Liver (tissue), 9 donors: ENCODE measurements around the gene PTGES. TPM values are rescaled to one million over a fixed set of nuclear protein-coding genes. Genes with fewer than 3 reads are reported as not detected.
"Not testable (repeated sequence)": the region's sequence is repeated elsewhere in the genome, so short reads cannot be mapped to it uniquely, and the experiment has no call there.

Source experiments
- DNase-seq: peaks from one replicate; pipeline ENCODE4 v3.0.0-alpha.2; 2017; ENCODE audit warnings: low spot score
- H3K27ac ChIP-seq, 2 donors: one replicate each; pipeline ENCODE4 v1.7.0; 2013; ENCODE audit warnings: inconsistent platforms in 2 of 2, low read length in 2 of 2, control low read depth in 1 of 2, low read depth in 1 of 2, mild to moderate bottlenecking in 1 of 2
- H3K27me3 ChIP-seq, 4 donors: one replicate each; pipeline versions ENCODE4 v1.6.1 to v1.7.0; 2013; ENCODE audit warnings: low read length in 3 of 4, inconsistent platforms in 1 of 4, mild to moderate bottlenecking in 1 of 4, moderate library complexity in 1 of 4; ENCODE audit not compliant: control insufficient read depth in 4 of 4, insufficient read depth in 4 of 4
- H3K36me3 ChIP-seq, 4 donors: one replicate each; pipeline versions ENCODE4 v1.6.1 to v1.7.0; 2013; ENCODE audit warnings: low read length in 3 of 4, mild to moderate bottlenecking in 3 of 4, low read depth in 1 of 4, moderate library complexity in 1 of 4; ENCODE audit not compliant: control insufficient read depth in 4 of 4, insufficient read depth in 3 of 4
- H3K4me1 ChIP-seq, 4 donors: one replicate each; pipeline versions ENCODE4 v1.6.1 to v1.7.0; 2013; ENCODE audit warnings: low read length in 3 of 4, mild to moderate bottlenecking in 3 of 4, moderate library complexity in 1 of 4; ENCODE audit not compliant: control insufficient read depth in 4 of 4, insufficient read depth in 4 of 4
- H3K4me3 ChIP-seq, 3 donors: one replicate each; pipeline versions ENCODE4 v1.6.1 to v1.7.0; 2013; ENCODE audit warnings: low read length in 3 of 3, control low read depth in 1 of 3, low read depth in 1 of 3, mild to moderate bottlenecking in 1 of 3
- H3K9ac ChIP-seq, 2 donors: one replicate each; pipeline ENCODE4 v1.7.0; 2013; ENCODE audit warnings: low read length in 2 of 2, mild to moderate bottlenecking in 2 of 2, moderate library complexity in 2 of 2, control low read depth in 1 of 2, low read depth in 1 of 2
- H3K9me3 ChIP-seq, 4 donors: one replicate each; pipeline versions ENCODE4 v1.6.1 to v1.7.0; 2013; ENCODE audit warnings: low read length in 3 of 4; ENCODE audit not compliant: control insufficient read depth in 4 of 4
- ATF3 ChIP-seq: IDR thresholded peaks from 2 replicates; pipeline ENCODE4 v1.6.1; 2016; ENCODE audit warnings: antibody characterized with exemption
- CTCF ChIP-seq: fragments of 150-350 bp; IDR thresholded peaks from 2 replicates; pipeline ENCODE4 v1.5.1; 2017; ENCODE audit warnings: improper control_type of control experiment, low read depth, low read length; ENCODE audit not compliant: missing input control
- EGR1 ChIP-seq, 2 donors: IDR thresholded peaks; 2 replicates each; pipeline ENCODE4 v1.6.1; 2016 to 2018; ENCODE audit warnings: antibody characterized with exemption in 2 of 2, low read depth in 2 of 2
- FOXA1 ChIP-seq: IDR thresholded peaks from 2 replicates; pipeline ENCODE4 v1.6.1; 2016; ENCODE audit warnings: antibody characterized with exemption
- FOXA2 ChIP-seq: IDR thresholded peaks from 2 replicates; pipeline ENCODE4 v1.6.1; 2016; ENCODE audit warnings: antibody characterized with exemption
- GABPA ChIP-seq, 2 donors: IDR thresholded peaks in 1 of 2; conservative IDR thresholded peaks in 1 of 2; 2 replicates each; pipeline ENCODE4 v1.6.1; 2016; ENCODE audit warnings: antibody characterized with exemption in 2 of 2, mild to moderate bottlenecking in 1 of 2, moderate library complexity in 1 of 2
- HNF4A ChIP-seq, 2 donors: conservative IDR thresholded peaks; 2 replicates each; pipeline ENCODE4 v1.6.1; 2016; ENCODE audit warnings: antibody characterized with exemption in 2 of 2, mild to moderate bottlenecking in 2 of 2
- HNF4G ChIP-seq: IDR thresholded peaks from 2 replicates; pipeline ENCODE4 v1.6.1; 2016; ENCODE audit warnings: antibody characterized with exemption
- JUND ChIP-seq, 2 donors: IDR thresholded peaks; 2 replicates each; pipeline ENCODE4 v1.6.1; 2016; ENCODE audit warnings: antibody characterized with exemption in 2 of 2
- NR2F2 ChIP-seq: IDR thresholded peaks from 2 replicates; pipeline ENCODE4 v1.6.1; 2016; ENCODE audit warnings: antibody characterized with exemption
- REST ChIP-seq: IDR thresholded peaks from 2 replicates; pipeline ENCODE4 v1.6.1; 2016; ENCODE audit warnings: antibody characterized with exemption, mild to moderate bottlenecking
- RXRA ChIP-seq, 2 donors: IDR thresholded peaks; 2 replicates each; pipeline ENCODE4 v1.6.1; 2017 to 2018; ENCODE audit warnings: antibody characterized with exemption in 2 of 2, mild to moderate bottlenecking in 1 of 2
- SP1 ChIP-seq: IDR thresholded peaks from 2 replicates; pipeline ENCODE4 v1.6.1; 2018; ENCODE audit warnings: antibody characterized with exemption, mild to moderate bottlenecking
- YY1 ChIP-seq: IDR thresholded peaks from 2 replicates; pipeline ENCODE4 v1.6.1; 2016; ENCODE audit warnings: antibody characterized with exemption, mild to moderate bottlenecking
- ZBTB33 ChIP-seq: IDR thresholded peaks from 2 replicates; pipeline ENCODE4 v1.6.1; 2016; ENCODE audit warnings: antibody characterized with exemption
- WGBS: extraction: QIAGEN DNeasy Blood & Tissue Kit; methylation state at CpG from one replicate; pipeline ENCODE4 v1.1.7; 2013; 5-methylcytosine and 5-hydroxymethylcytosine counted together
- polyA plus RNA-seq, 2 donors: library from polyadenylated mRNA; stranded (reverse) in 1 of 2; unstranded in 1 of 2; fragments of 200-250 nt in 1 of 2; fragments of >200 nt in 1 of 2; fragmentation: Nextera tagmentation in 1 of 2; extraction: Ambion mirVana in 1 of 2; gene quantifications; one replicate each; pipeline versions ENCODE4 v1.2.1 to v1.2.3, GENCODE V29; 2013 to 2015
- total RNA-seq, 2 donors: library from RNA; depleted of rRNA; stranded (reverse); fragments of >200 nt; gene quantifications; one replicate each; pipeline ENCODE4 v1.2.3, GENCODE V29; 2014
- donor health status: healthy.
- donor health status: healthy.
- donor health status: healthy.
- donor health status: healthy.
- donor health status: healthy.

PTGES gene
- total and polyA plus RNA-seq, 4 donors: 0.07 to 0.47 (median 0.17) TPM; not detected in 1

- peak overlapping the region; percentile 55 to 69 for H3K27ac ChIP-seq
- peaks cover 0 to 3% (median 0%) of the 10 kb centered on the region in 4 donors for H3K4me1 ChIP-seq
- TF ChIP-seq HNF4A (conservative IDR thresholded peaks at IDR 0.05) (no peak), ATF3 (no peak), GABPA (IDR thresholded peaks at IDR 0.05 in 1 of 2, conservative IDR thresholded peaks at IDR 0.05 in 1 of 2) (no peak), CTCF (no peak), RXRA (IDR thresholded peaks at IDR 0.05) (no peak), SP1 (no peak), YY1 (no peak), HNF4G (no peak), EGR1 (IDR thresholded peaks at IDR 0.05; ENCODE audit: low read depth in 2 of 2) (no peak)
- H3K27me3 ChIP-seq: no peaks in the 10 kb centered on the region
- no peaks in the 10 kb centered on the region for H3K9me3 ChIP-seq
- WGBS: 47% methylated on average over 11 of the region's 11 CpGs
- DNase-seq: no peak
- no peaks in the 10 kb centered on the region for H3K36me3 ChIP-seq
- no peak overlapping the region for H3K4me3 ChIP-seq
- H3K9ac ChIP-seq: no peak overlapping the region
These were observed 8.6 kb upstream of the PTGES start for GRCh38 chr9:129761293-129761900.

- H3K27ac ChIP-seq: peak overlapping the region in 1 of 2 donors; percentile 69
- 83% methylated on average over 7 of the region's 7 CpGs for WGBS
- DNase-seq: not testable (repeated sequence)
These were observed 7.9 kb upstream of the PTGES start for GRCh38 chr9:129760784-129761183.

GRCh38 chr9:129759804-129760502 is 7.1 kb upstream of the PTGES start:
- DNase-seq: no peak
- Histone ChIP-seq H3K4me3 (no peak overlapping the region), H3K9me3 (no peaks in the 10 kb centered on the region), H3K27ac (no peak overlapping the region), H3K27me3 (peaks cover 0 to 4% (median 0%) of the 10 kb centered on the region in 4 donors), H3K36me3 (no peaks in the 10 kb centered on the region), H3K4me1 (peaks cover 0 to 3% (median 0%) of the 10 kb centered on the region in 4 donors), H3K9ac (no peak overlapping the region)
- WGBS: 70% methylated on average over 13 of the region's 13 CpGs
- TF ChIP-seq FOXA2 (no peak), SP1 (no peak), JUND (IDR thresholded peaks at IDR 0.05) (no peak), ZBTB33 (no peak), HNF4A (conservative IDR thresholded peaks at IDR 0.05) (no peak), HNF4G (no peak), FOXA1 (no peak), EGR1 (IDR thresholded peaks at IDR 0.05; ENCODE audit: low read depth in 2 of 2) (no peak), NR2F2 (no peak), RXRA (IDR thresholded peaks at IDR 0.05) (no peak), REST (no peak)

More at GRCh38 chr9:129760784-129761183, 7.9 kb upstream of the PTGES start:
- not testable (repeated sequence) for H3K9me3 ChIP-seq, H3K4me3 ChIP-seq, H3K36me3 ChIP-seq, H3K27me3 ChIP-seq, H3K9ac ChIP-seq, H3K4me1 ChIP-seq
